T-helper 2 cell treated with Interferon-gamma antibody and Interleukin-4, amounts not matched to agents 100 ng/mL and 5 ng/mL, for 36 hours (primary cell): Measurements from ENCODE around the gene GUCY2D. TPM values are rescaled to one million over a fixed set of nuclear protein-coding genes. Genes with fewer than 3 reads are reported as not detected.

Experiments used
- intact Hi-C: fragments of 100-400 bp; cut with micrococcal nuclease; formaldehyde crosslinking; loops from one replicate; pipeline ENCODE4 v1.15.1; 2023
- total RNA-seq: library from RNA; stranded (reverse); gene quantifications from 2 replicates; pipeline ENCODE4 v1.2.3, GENCODE V29; 2022

The GUCY2D gene
- total RNA-seq, 1 donor from 2014 or later, result 0.05 TPM

DNA sequence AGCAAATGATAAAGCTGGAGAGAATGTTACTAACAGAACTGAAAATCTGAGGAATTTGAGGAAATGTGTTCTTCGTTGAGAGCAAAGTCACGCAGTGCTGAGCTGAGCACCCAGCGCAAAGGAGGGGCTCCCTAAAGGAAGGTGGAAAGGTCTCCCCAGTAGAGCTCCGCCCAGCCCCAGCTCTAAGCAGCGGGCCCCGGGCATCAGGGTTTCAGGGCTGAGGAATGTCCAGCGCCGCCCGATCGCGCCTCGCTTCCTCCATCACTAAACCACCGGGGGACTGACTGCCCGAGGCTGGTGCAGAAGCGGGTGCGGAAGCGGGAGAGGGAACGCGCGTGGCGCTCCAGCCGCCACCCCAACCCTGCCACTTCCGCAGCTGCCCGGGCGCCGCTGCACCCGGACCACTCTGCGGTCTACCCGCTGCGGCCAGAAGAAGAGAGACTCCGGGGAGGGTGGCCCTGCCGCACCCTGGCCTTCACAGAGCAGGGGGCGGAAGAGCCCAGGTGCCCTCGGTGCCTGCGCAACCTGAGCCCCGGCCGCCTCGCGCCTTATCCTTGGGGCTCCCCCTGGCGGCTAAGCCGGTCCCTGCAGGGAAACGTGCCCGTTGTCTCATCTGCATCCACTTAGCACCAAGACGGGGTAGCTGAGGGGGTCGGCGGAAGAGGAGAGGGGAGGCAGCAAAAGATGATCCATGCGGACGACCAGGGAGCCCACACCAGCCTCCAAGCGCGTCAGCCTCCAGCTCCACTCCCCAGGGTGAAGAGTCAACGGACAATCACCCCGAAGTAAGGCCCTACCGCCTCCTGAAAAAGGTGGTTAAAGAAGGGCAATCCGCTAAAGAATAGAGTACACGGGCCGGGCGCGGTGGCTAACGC is 12.4 kb upstream of the GUCY2D start:
- intact Hi-C loops, result loop anchor here (1.0 to 5.0 kb wide), 4 partner anchors 58 to 167 kb away; partner anchors contain the start of genes CNTROB, NAA38 and TRAPPC1

DNA sequence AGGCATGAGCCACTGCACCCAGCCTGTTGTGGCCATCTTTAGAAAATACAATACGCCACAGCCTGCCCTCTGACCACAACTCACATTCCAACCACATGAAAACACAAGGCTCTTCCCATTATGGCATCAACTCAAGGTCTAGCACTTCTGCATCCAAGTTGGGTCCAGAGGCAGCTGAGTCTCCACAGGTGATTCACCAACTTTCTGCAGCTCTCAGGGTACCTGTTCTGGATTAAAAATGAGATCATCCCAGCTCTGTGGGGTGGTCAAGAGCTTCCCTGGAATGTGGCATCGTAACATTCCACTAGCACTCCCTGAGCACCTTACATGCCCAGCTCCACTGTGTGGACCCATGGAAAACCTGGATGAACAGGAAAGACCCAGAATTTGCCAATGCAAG is 9.9 kb upstream of the GUCY2D start:
- intact Hi-C loops, result loop anchor here (5.0 kb wide), 1 partner anchor 60 kb away; the partner anchor contains the start of genes CNTROB and TRAPPC1

DNA sequence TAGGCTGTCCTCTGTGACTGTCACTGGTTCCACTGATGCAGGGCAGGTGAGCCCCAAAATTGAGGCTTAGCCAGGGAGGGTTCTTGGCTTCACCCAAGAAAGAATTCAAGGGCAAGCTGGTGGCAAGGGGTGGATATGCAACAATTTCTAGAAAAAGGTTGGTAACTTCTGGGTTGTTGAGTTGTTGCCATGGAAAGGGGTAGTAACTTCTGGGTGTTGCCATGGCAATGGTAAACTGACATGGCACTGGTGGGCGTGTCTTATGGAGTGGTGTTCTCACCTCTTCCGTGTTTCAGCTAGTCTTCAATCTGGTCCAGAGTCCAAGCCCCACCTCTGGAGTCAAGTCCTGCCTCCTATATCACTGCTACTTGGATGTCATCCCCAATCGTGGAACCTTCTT is 9.5 kb upstream of the GUCY2D start:
- intact Hi-C loops, result loop anchor here (5.0 kb wide), 1 partner anchor 61 kb away; the partner anchor contains the start of genes CNTROB and TRAPPC1

DNA sequence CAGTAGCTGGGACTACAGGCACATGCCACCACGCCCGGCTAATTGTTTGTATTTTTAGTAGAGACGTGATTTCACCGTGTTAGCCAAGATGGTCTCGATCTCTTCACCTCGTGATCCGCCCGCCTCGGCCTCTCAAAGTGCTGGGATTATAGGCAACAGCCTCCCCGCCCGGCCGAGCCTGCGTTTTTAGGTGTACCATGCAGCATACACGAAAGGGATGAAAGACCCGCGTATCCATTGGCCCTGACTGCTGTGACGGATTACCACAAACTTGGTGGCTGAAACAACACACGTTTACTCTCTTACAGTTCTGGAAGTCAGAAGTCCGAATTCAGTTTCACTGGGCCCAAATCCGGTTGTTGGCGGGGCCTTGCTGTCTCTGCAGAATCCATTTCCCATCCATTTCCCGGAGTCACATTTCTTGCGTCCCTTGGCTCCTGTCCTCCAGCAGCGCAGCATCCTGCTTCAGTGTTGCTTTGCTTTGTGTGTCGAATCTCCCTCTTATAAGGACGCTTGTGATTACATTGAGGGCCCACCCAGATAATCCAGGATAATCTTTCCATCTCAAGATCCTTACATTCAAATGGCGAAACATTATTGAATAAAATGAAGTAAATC is 8.3 kb upstream of the GUCY2D start:
- intact Hi-C loops, result loop anchor here (5.0 kb wide), 1 partner anchor 62 kb away; the partner anchor contains the start of genes CNTROB and TRAPPC1

DNA sequence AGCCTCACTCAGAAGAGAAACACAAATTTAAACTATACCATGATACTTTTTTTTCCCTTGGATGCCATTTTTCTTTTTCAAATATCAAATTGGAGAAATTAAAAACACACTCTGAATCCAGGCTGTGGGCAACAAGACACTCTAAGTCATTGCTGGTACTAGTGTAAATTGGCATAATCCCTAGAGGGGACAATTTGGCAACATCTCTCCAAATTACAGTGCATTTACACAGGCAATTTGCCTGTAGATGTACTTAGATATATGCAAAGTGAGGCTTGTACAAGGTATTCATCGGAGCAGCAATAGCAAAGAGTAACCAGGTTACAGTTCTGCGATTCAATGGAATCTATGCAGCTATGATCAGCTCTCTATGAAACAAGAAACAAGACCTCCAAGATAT is 6.7 kb upstream of the GUCY2D start:
- intact Hi-C loops, result no loop called here

DNA sequence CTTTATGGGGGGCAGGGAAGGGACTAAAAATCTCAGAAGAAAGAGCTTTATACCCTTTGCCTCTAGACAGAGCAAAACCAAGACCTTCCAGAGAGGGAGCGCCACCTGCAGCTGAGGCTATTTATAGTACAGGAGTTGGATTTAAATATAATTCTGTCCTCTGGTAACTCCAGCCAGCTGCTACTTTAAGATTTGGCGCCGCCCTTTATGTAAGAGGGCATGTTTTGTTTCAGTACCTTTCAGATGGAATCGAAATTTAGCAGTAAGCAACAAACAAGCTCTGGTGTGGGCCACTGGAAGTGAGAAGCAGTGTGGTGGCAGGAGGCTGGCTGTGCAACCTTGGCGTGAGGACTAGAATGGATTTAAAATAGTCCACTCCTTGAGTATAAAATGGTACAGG is 5.2 kb upstream of the GUCY2D start:
- intact Hi-C loops, result no loop called here

DNA sequence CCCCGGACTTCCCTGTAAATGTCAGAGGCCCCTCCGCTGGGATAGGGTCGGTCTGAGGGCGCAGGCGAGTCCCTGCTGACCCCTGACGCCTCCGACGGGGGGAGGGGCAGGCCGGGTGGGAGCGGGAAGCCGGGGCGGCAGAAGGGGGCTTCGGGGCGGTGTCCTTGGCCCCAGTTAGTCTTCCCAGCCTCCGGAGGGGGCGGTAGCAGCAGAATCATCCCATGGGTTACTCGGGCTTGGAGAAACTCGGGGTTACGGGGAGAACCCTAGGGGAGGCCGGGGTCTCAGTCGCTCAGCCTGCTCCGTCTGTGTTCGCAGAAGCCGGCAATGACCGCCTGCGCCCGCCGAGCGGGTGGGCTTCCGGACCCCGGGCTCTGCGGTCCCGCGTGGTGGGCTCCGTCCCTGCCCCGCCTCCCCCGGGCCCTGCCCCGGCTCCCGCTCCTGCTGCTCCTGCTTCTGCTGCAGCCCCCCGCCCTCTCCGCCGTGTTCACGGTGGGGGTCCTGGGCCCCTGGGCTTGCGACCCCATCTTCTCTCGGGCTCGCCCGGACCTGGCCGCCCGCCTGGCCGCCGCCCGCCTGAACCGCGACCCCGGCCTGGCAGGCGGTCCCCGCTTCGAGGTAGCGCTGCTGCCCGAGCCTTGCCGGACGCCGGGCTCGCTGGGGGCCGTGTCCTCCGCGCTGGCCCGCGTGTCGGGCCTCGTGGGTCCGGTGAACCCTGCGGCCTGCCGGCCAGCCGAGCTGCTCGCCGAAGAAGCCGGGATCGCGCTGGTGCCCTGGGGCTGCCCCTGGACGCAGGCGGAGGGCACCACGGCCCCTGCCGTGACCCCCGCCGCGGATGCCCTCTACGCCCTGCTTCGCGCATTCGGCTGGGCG is 542 bp downstream of the GUCY2D start:
- intact Hi-C loops, result no loop called here

DNA sequence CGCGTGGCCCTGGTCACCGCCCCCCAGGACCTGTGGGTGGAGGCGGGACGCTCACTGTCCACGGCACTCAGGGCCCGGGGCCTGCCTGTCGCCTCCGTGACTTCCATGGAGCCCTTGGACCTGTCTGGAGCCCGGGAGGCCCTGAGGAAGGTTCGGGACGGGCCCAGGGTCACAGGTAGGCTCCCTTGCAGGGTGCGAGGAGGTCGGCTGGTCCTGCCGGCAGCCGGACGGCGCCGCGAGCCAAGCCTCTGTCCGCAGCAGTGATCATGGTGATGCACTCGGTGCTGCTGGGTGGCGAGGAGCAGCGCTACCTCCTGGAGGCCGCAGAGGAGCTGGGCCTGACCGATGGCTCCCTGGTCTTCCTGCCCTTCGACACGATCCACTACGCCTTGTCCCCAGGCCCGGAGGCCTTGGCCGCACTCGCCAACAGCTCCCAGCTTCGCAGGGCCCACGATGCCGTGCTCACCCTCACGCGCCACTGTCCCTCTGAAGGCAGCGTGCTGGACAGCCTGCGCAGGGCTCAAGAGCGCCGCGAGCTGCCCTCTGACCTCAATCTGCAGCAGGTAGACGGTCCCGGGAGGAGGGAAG is 1.3 kb downstream of the GUCY2D start:
- intact Hi-C loops, result no loop called here

DNA sequence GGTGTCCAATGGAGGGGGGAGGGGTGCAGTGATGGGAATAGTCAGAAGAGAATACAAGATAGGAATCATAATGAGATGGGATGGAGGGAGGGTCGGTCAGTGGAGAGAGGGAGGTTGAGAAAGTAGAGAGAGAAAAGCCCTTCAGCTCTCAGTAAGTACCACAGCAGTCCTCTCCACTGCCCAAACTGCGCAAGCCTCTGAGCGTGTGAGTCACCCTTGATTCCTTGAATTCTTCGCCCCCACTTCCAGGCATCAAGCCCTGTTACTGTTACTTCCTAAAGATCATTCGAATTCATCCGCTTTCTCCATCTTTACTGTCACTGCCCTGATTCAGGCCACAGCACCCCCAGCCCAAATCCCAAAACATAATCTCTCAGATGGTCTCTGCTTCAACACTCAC is 2.5 kb downstream of the GUCY2D start:
- intact Hi-C loops, result no loop called here

DNA sequence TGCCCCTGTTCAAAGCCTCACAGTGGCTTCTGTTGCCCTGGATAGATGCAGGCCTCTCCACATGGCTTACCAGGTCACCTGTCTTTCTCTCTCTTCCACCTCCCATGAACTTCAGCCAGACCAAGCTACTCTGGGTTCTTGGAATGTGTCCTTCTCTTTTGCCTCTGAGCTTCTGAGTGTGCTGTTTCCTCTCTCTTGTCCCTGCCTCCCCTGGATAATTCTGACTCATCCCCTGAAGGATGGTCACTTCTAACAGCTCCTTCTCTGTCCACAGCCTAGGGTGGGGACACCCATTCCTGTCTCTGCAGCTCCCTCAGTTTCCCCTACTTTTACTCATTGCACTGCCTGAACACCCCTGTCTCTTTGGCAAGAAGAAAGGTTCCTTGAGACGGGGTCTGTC is 2.9 kb downstream of the GUCY2D start:
- intact Hi-C loops, result no loop called here

DNA sequence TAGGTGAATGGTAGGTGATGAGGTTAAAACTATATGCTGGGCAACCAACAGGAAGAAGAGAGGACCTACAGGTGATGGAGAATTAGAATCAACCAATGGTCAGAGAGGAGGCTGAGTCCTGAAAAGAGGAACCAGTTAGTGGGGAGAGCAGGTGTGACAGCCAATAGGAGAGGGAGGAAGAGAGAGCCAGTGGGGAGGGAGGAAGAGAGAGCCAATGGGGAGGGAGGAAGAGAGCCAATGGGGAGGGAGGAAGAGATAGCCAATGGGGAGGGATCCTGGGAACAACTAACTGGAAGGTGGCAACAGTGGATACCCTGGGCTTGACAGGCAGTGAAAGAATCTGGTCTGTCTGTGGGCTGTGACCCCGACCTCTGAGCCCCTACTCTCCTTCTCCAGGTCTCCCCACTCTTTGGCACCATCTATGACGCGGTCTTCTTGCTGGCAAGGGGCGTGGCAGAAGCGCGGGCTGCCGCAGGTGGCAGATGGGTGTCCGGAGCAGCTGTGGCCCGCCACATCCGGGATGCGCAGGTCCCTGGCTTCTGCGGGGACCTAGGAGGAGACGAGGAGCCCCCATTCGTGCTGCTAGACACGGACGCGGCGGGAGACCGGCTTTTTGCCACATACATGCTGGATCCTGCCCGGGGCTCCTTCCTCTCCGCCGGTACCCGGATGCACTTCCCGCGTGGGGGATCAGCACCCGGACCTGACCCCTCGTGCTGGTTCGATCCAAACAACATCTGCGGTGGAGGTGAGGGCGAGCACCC is 3.7 kb downstream of the GUCY2D start:
- intact Hi-C loops, result no loop called here

DNA sequence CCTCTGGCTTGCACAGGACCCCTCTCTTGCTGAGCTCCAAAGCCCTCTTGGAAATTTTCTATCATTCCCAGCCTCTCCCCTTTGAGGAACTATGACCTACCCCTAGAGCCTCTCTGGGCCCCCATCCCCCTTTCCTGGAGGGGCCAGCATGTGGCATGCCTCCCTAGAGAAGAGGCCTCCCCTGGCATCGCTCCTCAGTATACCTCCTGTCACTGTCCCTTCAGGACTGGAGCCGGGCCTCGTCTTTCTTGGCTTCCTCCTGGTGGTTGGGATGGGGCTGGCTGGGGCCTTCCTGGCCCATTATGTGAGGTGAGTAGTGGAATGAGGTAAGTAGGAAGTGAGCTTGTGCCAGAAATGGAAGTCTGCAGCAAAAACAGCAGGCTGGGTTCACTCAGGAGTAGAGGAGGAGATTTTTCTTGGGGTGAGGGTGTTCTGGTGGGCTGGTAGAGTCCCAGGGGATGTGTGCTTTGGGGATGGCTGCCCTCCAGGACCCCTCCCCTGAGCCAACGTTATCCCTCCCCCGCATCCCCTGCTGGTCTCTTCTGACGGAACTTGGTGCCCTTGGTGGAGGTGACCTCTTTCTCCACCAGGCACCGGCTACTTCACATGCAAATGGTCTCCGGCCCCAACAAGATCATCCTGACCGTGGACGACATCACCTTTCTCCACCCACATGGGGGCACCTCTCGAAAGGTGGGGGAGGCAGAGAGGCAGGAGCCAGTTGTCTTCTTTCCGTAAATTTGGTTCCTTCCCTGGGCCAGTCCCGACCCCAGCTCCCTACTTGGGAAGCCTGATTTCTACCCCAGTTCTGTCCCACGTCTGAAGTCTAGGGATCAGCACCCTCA is 4.6 kb downstream of the GUCY2D start:
- intact Hi-C loops, result no loop called here

DNA sequence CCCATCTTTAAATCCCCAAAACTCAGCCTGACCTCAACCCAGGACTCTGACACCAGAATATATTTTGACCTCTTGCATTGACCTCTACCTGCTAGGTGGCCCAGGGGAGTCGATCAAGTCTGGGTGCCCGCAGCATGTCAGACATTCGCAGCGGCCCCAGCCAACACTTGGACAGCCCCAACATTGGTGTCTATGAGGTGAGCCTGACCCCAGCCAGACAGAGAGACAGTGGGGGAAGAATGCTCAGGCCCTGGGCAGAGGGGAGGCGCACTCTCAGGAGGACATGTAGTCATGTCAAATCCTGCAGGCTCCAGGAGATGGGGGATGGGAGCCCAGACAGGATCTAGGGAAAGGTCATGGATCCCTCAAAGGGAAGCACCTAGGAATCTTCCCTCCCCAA is 5.4 kb downstream of the GUCY2D start:
- intact Hi-C loops, result no loop called here

DNA sequence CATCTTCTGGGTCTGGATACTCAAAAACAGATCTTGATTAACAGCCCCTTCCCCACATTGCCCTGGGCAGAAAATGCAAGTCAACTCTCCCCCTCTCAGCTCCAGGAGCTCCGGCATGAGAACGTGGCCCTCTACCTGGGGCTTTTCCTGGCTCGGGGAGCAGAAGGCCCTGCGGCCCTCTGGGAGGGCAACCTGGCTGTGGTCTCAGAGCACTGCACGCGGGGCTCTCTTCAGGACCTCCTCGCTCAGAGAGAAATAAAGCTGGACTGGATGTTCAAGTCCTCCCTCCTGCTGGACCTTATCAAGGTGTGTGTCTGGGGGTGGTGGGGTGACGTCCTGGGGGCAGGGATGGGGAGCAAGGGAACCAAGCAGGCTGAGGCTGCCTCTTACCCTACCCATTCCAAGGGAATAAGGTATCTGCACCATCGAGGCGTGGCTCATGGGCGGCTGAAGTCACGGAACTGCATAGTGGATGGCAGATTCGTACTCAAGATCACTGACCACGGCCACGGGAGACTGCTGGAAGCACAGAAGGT is 9.7 kb downstream of the GUCY2D start:
- intact Hi-C loops, result no loop called here

DNA sequence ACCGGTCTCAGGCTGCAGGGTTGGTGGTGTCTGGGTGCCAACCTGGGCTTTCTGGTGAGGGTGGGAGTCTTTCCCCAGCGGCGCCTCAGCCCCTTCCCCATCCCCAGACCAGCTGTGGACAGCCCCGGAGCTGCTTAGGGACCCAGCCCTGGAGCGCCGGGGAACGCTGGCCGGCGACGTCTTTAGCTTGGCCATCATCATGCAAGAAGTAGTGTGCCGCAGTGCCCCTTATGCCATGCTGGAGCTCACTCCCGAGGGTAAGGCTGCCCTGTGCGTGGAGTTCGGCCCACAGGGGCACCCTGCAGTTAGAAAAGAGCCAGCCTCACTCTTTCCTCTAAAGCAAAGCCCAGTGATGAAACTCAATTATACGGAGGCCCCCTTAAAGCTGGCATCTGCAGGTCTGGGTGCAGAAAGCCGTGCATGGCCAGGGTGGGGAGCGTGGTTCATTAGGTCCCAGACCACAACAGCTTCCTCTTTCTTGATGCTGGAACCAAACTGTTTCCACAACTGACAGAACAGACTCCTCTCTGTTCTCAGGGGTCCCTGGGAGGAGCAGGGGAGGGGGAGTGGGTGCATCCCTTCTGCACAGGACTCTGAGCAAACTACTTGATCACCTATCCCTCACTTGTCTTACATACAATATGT is 10.7 kb downstream of the GUCY2D start:
- intact Hi-C loops, result no loop called here

DNA sequence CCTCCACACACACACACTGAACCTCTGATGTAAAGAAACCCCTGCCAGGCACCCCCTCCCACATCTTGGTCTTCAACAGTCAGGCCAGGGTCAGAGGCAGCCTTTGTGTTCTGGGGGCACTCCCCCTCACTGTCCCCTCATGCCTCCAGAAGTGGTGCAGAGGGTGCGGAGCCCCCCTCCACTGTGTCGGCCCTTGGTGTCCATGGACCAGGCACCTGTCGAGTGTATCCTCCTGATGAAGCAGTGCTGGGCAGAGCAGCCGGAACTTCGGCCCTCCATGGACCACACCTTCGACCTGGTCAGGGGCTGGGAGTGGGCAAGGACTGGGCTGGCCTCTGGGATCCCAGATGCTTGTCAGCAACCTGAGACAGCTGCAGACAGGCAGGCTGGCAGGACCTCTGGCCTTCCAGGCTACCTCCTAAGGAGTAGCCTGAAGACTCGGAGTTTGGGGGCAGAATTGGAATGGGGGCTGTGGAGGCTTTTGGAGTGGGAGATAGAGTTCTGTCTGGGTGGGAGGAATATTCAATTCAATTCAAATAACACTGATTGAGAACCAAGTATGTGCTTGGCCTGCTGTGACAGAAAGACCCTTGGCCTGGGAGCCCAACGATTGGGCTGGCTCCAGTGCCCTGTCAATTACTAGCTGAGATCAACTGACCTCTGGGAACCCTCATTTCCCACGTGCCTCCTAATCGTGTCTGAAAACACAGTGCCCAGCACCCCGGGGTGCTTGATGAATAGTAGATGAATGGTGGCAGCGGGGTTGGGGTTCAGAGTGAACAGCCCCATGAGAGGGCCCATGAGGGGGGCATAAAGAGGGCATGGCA is 11.5 kb downstream of the GUCY2D start:
- intact Hi-C loops, result no loop called here

DNA sequence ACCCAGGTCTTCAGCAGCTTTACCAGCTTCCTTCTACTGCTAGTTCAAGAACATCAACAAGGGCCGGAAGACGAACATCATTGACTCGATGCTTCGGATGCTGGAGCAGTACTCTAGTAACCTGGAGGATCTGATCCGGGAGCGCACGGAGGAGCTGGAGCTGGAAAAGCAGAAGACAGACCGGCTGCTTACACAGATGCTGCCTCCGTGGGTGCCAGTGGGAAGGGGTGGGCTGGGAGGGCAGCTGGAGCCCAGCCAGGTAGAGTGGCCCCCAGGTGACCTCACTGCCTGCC is 12.1 kb downstream of the GUCY2D start:
- intact Hi-C loops, result no loop called here
